ENCODE results near the gene CFAP161. TPM values are rescaled to one million over a fixed set of nuclear protein-coding genes. Genes with fewer than 3 reads are reported as not detected.

CFAP161 gene
- total and polyA plus RNA-seq, 3 donors from 2014 or later, result 4.6 to 19.7 (median 8.7) TPM

DNA sequence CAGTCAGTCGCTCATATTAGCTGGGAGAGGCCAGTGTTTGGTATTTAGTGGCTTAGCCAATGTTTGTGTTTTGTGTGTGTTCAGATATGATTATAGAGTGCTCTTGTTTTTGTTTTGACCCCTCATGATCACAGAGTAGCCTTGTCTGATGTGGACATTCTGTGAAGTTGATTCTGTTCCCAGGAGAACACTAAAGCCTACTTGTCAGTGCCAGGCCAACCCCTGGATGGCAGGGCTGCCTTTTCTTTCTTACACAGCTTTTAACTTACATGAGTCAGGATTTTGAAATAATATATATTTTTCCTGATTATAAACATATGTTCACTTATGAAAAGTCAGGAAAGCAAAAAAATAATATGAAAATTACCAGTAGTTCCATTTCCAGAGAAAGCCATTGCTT, 11.9 kb downstream of the CFAP161 start:
- TF ChIP-seq POLR2A (IDR thresholded peaks at IDR 0.05), result no peak
- TF ChIP-seq, protein P1, sequence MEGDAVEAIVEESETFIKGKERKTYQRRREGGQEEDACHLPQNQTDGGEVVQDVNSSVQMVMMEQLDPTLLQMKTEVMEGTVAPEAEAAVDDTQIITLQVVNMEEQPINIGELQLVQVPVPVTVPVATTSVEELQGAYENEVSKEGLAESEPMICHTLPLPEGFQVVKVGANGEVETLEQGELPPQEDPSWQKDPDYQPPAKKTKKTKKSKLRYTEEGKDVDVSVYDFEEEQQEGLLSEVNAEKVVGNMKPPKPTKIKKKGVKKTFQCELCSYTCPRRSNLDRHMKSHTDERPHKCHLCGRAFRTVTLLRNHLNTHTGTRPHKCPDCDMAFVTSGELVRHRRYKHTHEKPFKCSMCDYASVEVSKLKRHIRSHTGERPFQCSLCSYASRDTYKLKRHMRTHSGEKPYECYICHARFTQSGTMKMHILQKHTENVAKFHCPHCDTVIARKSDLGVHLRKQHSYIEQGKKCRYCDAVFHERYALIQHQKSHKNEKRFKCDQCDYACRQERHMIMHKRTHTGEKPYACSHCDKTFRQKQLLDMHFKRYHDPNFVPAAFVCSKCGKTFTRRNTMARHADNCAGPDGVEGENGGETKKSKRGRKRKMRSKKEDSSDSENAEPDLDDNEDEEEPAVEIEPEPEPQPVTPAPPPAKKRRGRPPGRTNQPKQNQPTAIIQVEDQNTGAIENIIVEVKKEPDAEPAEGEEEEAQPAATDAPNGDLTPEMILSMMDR (IDR thresholded peaks at IDR 0.05), result no peak
- Histone ChIP-seq H3K27me3 (no peaks in the 10 kb centered on the region), H3K9me3 (no peaks in the 10 kb centered on the region), H3K4me3 (no peak overlapping the region), H3K27ac (no peak overlapping the region), H3K36me3 (ENCODE audit: low read depth, missing control alignments) (no peaks in the 10 kb centered on the region), H3K4me1 (no peaks in the 10 kb centered on the region)
- WGBS, 2 donors, result 67 to 91% methylated on average over 1 of the region's 1 CpG
- no peak for DNase-seq
- intact Hi-C loops (cut with DNase I; ENCODE audit: low total_unique reads), result no loop called here

DNA sequence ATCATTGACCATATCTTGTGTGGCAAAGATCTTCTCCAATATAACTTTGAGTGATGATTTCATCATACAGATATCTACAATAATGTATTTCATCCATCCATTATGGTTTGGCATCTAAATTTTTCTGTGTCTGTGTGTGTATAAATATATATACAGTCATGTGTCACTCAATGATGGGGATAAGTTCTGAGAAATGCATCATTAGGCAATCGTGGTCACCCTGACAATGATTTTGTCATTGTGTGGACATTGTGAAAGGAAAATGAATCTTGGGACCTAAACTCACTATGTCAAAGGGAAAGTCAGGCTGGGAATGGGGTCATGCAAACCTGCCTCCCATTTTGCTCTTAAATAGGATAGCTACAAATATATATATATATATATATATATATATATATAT, 12.4 kb downstream of the CFAP161 start:
- no peak overlapping the region for H3K4me3 ChIP-seq
- no peaks in the 10 kb centered on the region for H3K27me3 ChIP-seq
- no peak overlapping the region for H3K27ac ChIP-seq
- DNase-seq, result no peak
- TF ChIP-seq POLR2A (IDR thresholded peaks at IDR 0.05), result no peak
- TF ChIP-seq, protein P1 (IDR thresholded peaks at IDR 0.05), result no peak
- no peaks in the 10 kb centered on the region for H3K4me1 ChIP-seq
- no peaks in the 10 kb centered on the region for H3K36me3 ChIP-seq (ENCODE audit: low read depth, missing control alignments)
- intact Hi-C loops (cut with DNase I; ENCODE audit: low total_unique reads), result no loop called here
- no peaks in the 10 kb centered on the region for H3K9me3 ChIP-seq
- WGBS, 2 donors, result 85 to 87% methylated on average over 1 of the region's 1 CpG

DNA sequence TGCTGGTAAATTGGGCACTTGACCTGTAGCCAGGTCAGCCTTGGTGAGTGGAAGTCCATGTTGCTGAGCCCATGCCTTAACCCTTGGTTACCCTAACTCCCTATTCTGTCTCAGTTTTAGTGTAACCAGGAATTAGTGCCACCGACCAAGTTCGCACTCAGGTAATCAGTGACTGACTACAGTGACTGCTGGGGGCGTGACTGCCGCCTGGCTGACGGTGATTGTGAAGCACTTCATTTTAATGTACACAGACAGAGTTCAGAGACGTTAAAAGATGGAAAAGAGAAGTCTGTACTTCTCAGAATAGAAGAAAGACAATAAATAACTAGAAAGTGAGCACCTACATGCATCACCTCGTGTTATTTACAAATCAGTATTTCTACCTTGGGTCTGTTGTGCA, 17.3 kb downstream of the CFAP161 start:
- DNase-seq, result no peak
- WGBS, 2 donors, result 86 to 89% methylated on average over 7 of the region's 7 CpGs
- intact Hi-C loops (cut with DNase I; ENCODE audit: low total_unique reads), result loop anchor here (10.0 kb wide), 1 partner anchor 113 kb away; no protein-coding TSS in a partner anchor

DNA sequence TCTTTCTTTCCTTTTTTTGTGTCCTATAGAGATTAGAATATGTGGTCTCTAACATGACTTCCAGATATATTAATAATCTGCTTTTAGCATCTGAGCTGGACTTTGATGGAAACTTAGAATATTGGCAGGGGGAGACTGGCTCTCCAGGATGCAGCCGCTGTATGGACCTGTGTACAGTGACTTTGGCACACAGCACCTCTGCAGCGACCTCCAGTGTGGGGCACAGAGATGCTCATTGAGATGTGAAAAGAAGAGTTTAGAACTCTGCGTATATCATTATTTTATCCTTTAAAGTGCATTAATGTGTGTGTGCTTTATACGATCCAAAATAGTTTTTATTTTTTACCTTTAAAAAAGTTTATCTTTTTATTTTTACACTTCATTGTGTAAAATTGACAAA, 18.3 kb downstream of the CFAP161 start:
- Histone ChIP-seq H3K27ac (no peak overlapping the region), H3K27me3 (no peaks in the 10 kb centered on the region), H3K9me3 (no peaks in the 10 kb centered on the region), H3K4me1 (no peaks in the 10 kb centered on the region), H3K36me3 (ENCODE audit: low read depth, missing control alignments) (no peaks in the 10 kb centered on the region), H3K4me3 (no peak overlapping the region)
- 93 to 95% methylated on average over 4 of the region's 4 CpGs for WGBS, 2 donors
- intact Hi-C loops (cut with DNase I; ENCODE audit: low total_unique reads), result loop anchor here (10.0 kb wide), 1 partner anchor 112 kb away; no protein-coding TSS in a partner anchor
- TF ChIP-seq POLR2A (IDR thresholded peaks at IDR 0.05), result no peak
- TF ChIP-seq, protein P1 (IDR thresholded peaks at IDR 0.05), result no peak
- DNase-seq, result no peak

More for the DNA sequence above, 17.3 kb downstream of the CFAP161 start:
- Histone ChIP-seq H3K27ac (no peak overlapping the region), H3K27me3 (no peaks in the 10 kb centered on the region), H3K4me1 (no peaks in the 10 kb centered on the region), H3K36me3 (ENCODE audit: low read depth, missing control alignments) (no peaks in the 10 kb centered on the region), H3K4me3 (no peak overlapping the region), H3K9me3 (no peaks in the 10 kb centered on the region)
- no peak for TF ChIP-seq POLR2A (IDR thresholded peaks at IDR 0.05)
- TF ChIP-seq, protein P1 (IDR thresholded peaks at IDR 0.05), result no peak

DNA sequence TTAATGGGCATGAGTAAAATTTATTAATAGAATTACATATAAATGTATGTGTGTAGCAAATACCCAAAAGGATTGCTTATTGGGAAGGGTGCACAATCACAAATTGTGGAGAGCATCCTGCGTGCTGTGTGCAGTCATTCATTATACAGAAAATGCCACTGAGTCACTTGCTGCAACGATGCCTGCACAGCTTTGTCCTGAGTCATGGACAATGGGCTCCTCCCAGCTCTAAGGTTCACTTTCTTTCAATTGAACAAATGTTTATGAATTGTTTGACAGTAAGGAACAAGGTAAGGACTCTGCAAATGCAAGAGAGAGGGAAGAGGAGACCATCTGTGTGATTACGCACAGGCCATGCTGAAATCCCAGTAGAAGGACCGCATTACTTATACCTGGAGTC, 18.7 kb downstream of the CFAP161 start:
- WGBS, 2 donors, result 95 to 98% methylated on average over 4 of the region's 4 CpGs
- Histone ChIP-seq H3K9me3 (no peaks in the 10 kb centered on the region), H3K27ac (no peak overlapping the region), H3K27me3 (no peaks in the 10 kb centered on the region), H3K4me1 (no peaks in the 10 kb centered on the region), H3K36me3 (ENCODE audit: low read depth, missing control alignments) (no peaks in the 10 kb centered on the region), H3K4me3 (no peak overlapping the region)
- intact Hi-C loops (cut with DNase I; ENCODE audit: low total_unique reads), result loop anchor here (10.0 kb wide), 1 partner anchor 112 kb away; no protein-coding TSS in a partner anchor
- TF ChIP-seq, protein P1 (IDR thresholded peaks at IDR 0.05), result no peak
- no peak for TF ChIP-seq POLR2A (IDR thresholded peaks at IDR 0.05)
- no peak for DNase-seq
